ENCODE data around the gene KRT25.
A peak's percentile ranks its signal among the peaks of the same experiment; 100 is the strongest.

The KRT25 gene

GRCh38 chr17:40755231-40755630 lies at the start of gene KRT25:
KRT25 (minus strand) TSS chr17:40755331; CDS start chr17:40755271, 60 bp downstream.
- DNase-seq = no peak

DNA sequence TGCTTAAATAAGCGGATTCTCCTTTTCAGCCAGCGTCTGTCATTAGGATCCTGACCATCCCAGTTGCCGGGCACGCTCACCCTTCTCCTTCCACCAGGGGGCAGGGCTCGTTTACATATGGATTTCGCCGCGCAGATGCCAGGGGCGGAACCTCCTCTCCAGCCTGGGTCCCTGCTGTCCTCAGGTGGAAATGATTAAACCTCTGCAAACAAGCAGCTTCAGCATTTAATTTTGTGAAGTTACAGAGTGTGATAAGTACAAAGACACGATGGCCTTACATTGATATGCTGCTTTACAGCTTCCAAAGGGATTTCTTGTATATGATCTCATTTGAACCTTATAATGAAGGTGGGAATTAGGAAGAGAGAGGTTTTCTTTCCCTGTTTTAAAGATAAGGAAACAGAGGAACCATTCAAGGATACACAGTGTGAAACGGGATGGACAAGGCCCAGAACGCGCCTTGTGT lies 48.5 kb upstream of the KRT25 start:
- peak; percentile 81 for DNase-seq

GRCh38 chr17:40801157-40801556 lies 46.0 kb upstream of the KRT25 start:
- no peak for DNase-seq

DNA sequence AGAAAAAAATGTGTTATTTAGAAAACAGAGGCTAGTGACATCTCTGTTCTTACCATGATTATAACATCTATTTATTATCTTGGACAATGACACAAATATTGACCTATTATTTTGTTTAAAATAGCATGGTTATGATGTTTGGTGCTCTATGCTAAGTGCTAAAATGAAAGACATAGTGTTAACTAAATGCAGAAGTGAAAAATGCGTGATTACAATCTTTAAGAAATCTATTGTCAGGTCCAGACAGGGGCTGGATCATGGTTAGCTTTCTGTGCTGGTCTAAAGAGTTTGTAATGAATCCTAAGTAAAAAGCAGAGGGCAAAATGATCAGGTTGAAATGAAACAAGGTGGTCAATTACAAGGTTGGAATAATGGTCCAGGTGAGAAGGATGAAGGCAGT lies 45.2 kb upstream of the KRT25 start:
- no peak for DNase-seq

- DNase-seq = no peak
Observed at GRCh38 chr17:40799859-40800258, 44.7 kb upstream of the KRT25 start, which contains the start of gene KRT28. KRT28 (minus strand) TSS chr17:40799959; CDS start chr17:40799893, 66 bp downstream.

DNA sequence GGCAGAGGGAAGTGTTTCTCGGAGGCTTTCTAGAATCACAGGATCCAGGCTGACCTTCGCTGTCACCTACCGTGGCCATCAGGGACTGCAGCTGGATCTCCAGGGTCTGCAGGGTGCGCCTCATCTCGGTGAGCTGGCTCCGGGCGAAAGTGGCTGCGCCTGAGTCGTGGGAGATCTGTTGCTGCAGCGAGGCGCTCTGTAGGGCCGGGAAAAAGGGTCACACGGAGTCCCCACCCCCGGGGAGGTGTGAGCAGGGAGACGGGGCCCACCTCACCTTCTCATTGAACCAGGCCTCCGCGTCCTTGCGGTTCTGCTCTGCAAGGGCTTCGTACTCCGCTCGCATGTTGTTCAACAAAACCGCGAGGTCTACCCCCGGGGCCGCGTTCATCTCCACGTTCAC lies 41.7 kb upstream of the KRT25 start:
- no peak for DNase-seq

DNA sequence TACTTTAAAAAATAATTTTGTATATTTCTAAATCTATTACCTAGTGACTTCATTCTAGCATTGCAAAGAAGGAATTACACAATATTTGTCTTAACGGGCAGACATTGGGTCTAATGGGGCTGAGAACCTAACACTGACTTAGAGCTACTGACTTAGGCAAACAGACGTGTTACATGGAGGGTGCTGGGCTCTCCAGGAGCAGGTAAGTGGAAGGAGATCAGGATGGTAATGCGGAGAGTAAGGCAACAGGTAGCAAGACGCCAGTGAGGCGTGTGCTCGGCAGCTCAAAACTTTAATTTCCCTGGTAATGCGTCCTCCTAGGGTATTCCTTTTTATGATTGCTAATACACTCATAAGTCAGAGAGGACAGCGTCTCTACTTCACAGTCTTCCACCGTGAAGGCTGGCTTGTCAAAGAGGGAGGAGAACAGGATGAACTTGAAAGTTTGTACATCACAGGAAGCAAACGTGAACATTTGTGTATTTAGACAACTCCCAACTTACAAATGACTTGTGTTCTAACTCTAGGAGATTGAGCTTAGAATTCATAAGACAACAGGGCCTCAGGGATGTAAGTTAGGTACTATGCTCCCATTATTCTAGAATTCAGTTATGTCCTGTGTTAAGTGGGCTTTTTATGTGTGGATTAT lies 40.0 kb upstream of the KRT25 start:
- DNase-seq = no peak

- peak; percentile 14 for DNase-seq
Observed at GRCh38 chr17:40794466-40794865, 39.3 kb upstream of the KRT25 start.

GRCh38 chr17:40793832-40794231 lies 38.7 kb upstream of the KRT25 start:
- no peak for DNase-seq

GRCh38 chr17:40791787-40792436 lies 36.8 kb upstream of the KRT25 start:
- peak; percentile 39 for DNase-seq

DNA sequence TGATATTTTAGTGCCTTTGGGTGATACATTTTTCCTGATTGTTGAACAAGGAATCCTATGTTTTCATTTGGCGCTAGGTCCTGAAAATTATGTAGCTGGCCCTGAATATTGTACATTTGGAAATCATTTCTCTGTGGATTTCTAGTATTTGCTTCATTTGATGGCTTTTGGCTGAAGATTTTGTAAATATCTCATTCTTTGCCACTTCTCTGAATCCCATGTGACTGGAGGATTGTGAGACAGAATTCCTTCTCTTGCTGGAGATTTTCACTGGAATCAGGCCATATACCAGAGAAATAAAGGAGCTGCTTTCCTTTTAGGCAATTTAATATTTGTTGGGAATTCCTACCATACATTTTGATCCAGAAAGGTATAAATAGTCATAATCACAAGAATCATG lies 36.0 kb upstream of the KRT25 start:
- no peak for DNase-seq

DNA sequence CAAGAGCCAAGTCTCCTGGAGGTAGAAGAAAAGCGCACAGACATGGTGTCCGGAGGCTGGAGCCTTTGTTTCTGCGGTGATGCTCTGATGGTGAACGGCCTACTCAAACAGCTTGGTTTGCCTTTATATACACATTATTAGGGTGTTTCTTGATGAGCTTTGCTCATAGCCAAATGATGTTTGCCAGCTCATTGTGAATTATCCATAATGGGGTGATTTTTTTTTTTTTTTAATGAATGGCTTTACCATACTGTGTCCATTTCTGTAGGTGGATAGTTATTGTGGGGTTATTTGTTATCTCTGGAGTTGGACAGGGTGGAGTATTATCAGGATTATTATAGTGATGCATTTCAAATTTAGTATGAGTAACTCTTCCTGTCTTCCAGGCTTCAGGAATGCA lies 27.3 kb upstream of the KRT25 start, which contains the start of gene KRT27:
Gene KRT27 (minus strand): TSS at position 101 of the 400 bp plus-strand sequence. CDS start 57 bp downstream, at position 44.
- DNase-seq = no peak

DNA sequence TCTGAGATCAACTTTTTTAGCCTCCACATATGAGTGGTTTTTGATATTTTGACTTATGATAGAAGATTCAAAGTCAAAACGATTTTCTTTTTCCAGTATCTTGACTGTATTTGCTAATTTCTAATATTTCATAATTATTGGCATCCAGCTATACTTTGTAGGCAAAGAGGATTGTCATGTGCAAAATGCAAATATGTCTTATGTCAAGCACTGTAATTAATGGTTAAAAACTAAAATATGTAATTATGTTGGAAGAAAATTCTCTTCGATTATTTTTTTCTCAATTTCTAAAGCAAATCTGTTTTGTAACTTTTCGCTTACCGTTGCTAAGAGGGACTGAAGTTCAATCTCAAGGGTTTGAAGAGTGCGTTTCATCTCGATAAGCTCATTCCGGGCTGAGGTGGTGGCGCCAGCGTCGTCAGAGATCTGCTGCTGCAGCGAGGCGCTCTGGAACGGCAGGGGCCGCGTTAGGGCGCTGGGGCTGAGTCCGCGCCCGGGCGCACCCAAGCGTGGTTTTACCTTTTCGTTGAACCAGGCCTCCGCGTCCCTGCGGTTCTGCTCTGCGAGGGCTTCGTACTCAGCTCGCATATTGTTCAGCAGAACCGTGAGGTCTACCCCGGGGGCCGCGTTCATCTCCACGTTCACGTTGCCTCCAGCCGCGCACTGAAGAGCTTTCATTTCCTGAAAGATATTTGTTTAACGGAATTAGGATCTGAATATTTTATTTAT lies 24.2 kb upstream of the KRT25 start:
- peak; percentile 47 for DNase-seq

DNA sequence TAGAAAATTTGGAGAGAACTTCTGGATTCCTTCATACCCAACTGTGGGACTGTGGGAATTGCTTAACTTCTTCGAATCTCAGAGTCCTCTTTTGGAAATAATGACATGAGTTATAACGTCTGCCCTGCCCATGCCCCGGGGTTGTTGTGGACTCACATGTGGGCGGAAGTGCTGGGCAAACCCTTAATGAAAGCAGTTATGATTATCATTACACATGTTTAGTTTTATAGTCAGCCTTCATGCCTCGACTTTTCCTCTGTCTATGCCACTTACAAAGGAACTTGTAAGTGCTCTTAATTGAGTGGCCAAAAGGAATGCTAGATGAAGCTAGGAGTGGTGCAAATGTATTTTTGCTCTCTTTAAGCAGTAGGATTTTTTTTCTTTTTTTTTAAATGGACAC lies 23.3 kb upstream of the KRT25 start:
- no peak for DNase-seq

GRCh38 chr17:40777971-40778370 lies 22.8 kb upstream of the KRT25 start:
- DNase-seq = no peak

GRCh38 chr17:40777459-40777858 lies 22.3 kb upstream of the KRT25 start:
- no peak for DNase-seq

DNA sequence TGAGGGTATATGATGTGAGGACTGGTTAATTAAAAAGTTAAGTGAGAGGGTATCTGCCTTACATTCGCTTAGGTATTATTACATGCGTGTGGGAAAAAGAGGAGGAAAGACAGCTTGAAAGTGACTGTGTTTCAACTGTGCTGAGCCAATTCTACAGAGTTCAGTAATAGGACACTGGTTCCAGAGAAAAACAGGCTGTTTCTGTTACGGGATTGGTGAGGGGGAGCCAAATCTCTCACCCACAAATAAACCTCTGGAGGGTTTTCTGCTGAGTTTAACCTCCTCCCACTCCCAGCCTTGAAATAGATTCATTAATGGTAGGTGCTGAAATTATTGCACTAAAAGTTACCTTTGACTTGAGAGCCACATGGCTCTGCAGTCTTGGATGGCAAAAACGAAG lies 20.8 kb upstream of the KRT25 start:
- DNase-seq = no peak

- DNase-seq = no peak
Observed at GRCh38 chr17:40772101-40772500, 17.0 kb upstream of the KRT25 start, which contains the start of gene KRT26. KRT26 (minus strand) TSS chr17:40772201; CDS start chr17:40772113, 88 bp downstream.

DNA sequence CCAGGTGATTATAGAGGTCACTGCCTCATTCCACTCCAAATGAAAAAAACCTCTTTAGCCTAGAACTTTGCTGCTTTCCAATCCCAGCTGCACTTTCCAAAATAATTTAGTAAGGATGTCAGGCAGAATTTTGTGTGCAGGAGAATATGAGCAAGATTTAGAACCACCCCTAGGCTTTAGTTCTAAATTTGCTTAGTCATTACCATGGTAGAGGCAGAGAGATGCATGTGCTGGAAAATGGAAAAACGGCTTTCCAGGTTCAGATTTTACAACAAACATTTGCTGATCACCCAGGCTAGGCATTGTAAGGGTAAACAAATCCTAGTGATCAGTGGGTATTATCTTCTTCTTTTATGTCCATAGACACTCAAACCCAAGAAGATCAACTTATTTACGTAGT lies 10.5 kb upstream of the KRT25 start:
- no peak for DNase-seq

- no peak for DNase-seq
Observed at GRCh38 chr17:40763752-40764151, 8.6 kb upstream of the KRT25 start.

- DNase-seq = no peak
Observed at GRCh38 chr17:40760105-40761016, 5.2 kb upstream of the KRT25 start.

GRCh38 chr17:40753804-40754203 lies 1.3 kb downstream of the KRT25 start:
- no peak for DNase-seq

- no peak for DNase-seq
Observed at GRCh38 chr17:40751065-40751464, 4.1 kb downstream of the KRT25 start.

Measured in OCI-M1 (cell line).